CD4-positive, alpha-beta T cell treated with Interleukin-17A for 4 hours (primary cell): ENCODE data around the gene MBP.
"Not testable (repeated sequence)": the region's sequence is repeated elsewhere in the genome, so short reads cannot be mapped to it uniquely, and the experiment has no call there.

Experiments
- DNase-seq: peaks from one replicate; pipeline ENCODE4 v3.0.0-alpha.2; 2020; ENCODE audit warnings: mixed read lengths

MBP gene

DNA sequence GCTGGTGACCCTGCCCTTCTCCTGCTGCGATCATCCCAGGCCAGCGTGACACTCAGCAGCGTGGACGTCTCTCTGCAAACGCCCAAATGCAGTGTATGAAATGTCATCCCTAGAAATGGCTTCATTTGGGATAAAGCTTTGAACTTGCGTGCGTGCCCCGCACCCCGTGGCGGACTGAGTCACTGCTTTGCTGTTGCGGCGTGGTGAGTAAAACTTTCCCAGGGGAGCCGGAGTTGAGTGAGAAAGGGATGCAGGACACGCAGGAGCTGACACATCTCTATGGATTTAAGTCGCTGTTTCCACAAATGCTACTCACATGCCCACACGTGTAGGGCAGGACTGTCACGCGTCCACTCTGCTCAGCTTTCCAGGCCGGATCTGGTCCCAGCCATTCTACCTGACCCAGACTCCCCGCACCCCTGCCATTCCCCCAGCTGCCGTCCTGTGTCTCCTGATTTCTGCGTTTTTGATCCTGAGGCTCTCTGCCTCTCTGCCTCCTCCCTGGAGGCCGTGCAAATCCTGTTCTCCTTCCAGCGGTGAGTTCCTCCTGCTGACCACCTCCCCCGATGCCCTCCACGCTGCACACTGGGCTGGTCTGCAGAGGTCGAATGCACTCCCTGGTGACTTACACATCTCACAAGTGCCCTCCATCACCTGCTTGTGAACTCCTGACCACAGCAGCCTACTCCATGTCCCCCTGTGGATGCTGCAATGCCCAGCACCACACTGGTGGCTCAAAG, 88.9 kb downstream of the MBP start:
- DNase-seq, result no peak

- no peak for DNase-seq
Observed at GRCh38 chr18:77042583-77042982, 90.0 kb downstream of the MBP start.

DNA sequence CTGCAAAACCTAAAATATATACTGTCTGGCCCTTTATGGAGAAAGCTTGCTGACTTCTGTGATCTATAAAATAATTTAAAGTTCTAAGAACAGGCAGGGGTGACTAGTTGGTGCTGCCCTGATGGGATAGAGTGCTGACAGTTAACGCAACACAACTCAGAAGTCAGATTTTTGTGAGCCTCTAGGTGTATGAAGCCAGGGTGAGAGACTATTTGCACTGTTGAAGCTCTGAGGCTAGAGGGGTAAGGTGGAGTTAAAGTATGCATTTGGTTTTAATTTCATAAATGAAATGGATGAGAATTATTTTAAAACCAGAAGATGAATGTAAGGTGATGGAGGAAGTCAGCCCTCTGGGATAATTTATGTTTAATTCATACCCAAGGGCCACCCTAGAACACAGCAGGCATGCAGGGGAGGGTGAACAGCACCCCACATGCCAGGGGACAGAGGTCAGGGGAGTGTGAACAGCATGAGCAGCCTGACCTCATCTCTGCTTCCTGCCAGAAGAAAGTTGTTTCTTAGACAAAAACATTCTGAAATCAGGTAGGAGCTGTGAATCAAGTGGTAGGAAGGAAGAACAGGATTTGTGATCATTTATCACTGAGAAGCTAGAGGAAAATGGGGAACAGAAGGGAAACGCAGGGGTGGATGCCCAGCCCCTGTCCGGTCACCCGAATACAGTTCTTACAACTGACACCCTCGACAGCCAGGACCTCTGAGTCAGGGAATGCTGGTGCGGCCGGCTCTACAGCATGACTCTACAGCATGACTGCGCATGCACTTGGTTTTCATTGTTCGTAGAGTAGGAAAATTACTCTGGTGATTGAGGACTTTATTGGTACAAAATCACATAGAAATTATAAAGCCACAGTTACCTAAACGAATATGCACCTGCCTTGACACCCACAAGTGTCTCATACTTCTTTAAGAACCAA, 93.1 kb downstream of the MBP start:
- DNase-seq, result no peak

- no peak for DNase-seq
Observed at GRCh38 chr18:77038182-77038858, 94.3 kb downstream of the MBP start.

GRCh38 chr18:77037567-77037966, 95.0 kb downstream of the MBP start:
- no peak for DNase-seq

DNA sequence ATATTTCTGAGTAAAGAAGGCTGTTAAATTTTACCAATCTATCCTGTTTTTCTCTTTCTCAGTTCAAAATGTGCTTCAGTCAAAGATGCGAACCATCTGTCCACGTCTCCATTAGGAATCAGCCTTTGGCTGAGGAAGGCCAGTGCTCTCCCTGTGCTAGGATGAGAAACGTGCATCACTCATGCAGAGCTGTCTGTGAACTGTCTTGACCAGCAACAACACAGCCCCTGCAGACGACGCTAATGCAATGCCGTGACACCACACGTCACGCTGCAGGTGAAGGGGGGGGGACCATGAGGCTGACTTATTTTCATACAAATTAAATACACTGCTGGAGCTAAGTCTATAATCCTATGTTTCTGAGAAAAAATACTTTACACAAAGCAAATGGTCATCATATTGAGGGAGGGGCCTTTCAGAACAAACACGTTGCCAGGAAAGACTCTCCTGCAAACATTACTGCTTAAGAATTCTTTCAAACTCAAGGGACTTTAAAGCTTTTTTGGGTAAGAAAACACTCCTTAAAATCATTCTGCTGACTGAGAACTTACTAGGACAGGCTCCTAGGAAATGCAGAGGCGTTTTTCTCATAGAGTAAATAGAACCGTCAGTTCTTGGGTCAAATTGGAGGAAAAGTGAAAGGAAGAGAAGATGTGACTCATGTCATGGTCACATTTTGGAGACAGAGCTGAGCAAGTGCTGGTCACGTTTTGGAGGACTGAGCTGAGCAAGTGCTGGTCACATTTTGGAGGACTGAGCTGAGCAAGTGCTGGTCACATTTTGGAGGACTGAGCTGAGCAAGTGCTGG, 97.0 kb downstream of the MBP start:
- DNase-seq, result no peak

DNA sequence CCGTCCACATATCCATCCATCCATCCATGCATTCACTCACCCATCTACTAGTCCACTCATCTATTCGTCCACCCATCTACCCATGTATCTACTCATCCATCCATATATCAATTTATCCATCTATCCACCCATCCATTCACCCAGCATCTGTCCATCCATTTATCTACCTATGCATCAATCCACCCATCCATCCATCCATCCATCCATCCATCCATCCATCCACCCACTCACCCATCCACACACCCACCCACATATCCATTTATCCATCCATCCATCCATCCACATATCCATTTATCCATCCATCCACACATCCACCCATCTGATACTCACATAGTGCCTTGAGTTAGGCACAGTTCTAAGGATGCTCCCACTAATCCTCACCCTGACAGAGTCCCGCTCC, 99.0 kb downstream of the MBP start:
- DNase-seq, result no peak

GRCh38 chr18:77032181-77032701, 100.3 kb downstream of the MBP start:
- DNase-seq, result no peak

DNA sequence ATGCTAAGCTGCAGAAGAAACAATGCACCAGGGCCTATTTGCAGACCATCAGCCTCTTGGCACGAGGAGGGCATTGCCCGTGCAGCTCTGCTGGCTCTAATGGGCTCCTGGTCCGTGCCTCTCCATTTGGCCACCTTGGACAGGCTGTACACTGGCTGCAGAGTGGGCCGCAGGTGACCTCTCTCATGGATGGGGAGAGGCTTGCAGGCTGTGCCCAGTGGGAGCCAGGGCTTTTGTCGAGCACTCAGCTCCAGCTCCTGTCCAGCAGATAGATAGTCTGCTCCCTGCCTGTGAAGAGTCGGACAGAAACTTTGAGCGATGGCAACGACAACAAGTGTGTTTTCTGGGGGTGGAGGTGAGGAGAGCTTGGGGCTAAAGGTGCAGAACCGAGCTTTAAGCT, 100.9 kb downstream of the MBP start:
- no peak for DNase-seq

GRCh38 chr18:77030201-77030600, 102.4 kb downstream of the MBP start:
- DNase-seq, result no peak

- no peak for DNase-seq
Observed at GRCh38 chr18:77025831-77026363, 106.7 kb downstream of the MBP start.

- no peak for DNase-seq
Observed at GRCh38 chr18:77025123-77025522, 107.5 kb downstream of the MBP start.

DNA sequence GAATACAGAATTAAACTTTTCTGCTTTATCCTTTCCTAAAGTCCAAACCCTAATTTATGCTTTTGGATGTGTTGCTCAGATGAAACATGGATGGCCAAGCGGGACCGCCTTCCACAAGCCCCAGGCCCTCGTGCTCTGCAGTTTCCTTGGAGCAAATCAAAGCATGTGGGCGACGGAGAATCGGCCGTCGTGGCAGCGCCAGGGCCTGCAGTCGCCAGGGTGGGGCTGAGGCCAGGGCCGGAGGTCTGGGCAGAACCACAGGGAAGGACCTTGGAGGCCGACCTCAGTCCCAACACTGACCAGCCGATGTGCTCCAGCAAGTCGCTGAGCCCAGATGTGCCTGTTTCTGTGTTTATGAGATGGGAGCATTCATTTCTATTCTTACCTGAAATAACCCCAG, 108.1 kb downstream of the MBP start:
- no peak for DNase-seq

DNA sequence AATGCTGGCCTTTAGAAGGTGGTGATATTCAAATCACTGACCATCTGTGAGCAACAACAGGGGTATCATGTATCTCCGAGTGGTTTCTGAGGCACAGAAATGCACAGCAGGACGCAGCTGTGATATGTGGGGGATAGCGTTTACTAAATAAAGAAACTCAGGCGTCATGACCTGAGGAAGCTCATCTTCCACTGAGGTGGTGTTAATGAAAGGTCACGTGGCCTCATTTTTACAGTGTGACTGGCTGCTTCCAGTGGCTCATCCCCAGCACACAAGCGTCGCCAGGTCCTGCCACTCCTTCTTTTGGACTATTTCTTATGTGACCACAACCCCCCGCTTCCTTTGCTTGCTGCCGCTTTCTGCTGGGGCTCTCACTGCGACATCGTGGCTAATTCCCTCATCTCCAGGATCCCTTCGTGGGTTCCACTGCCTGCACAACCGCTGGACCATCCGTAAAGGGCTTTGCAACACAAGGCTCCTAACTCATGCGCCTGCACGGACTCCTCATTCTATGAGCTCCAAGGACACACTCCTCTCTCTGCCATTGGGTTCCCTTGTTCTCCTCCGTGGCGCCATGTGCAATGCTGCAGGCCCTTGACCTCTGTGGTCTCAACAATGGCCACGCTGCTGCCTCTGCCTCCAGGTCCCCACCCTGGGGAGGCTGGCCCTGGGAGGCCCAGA, 109.3 kb downstream of the MBP start:
- no peak for DNase-seq

- no peak for DNase-seq
Observed at GRCh38 chr18:77022556-77022955, 110.0 kb downstream of the MBP start.

- no peak for DNase-seq
Observed at GRCh38 chr18:77022116-77022515, 110.5 kb downstream of the MBP start.

GRCh38 chr18:77021478-77021877, 111.1 kb downstream of the MBP start:
- DNase-seq, result not testable (repeated sequence)

- no peak for DNase-seq
Observed at GRCh38 chr18:77021075-77021474, 111.5 kb downstream of the MBP start.

DNA sequence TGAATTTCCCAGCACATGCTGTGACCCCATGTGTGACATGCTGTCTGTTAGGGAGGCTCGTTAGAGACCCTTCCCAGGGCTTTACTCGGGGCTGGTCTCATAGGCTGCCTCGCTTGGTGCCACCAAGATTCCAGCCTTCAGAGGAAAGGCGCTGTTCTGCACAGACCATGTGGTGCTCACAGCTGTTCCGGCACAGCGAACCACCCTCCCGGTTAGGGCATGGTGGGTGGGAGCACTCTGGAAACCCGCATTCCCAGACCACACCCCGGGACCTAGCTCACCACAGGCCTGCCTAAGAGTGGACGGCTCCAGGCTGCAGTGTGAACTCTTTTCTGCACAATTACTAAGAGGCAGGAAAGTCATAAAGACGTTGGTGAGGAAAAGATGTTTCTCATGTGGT, 112.0 kb downstream of the MBP start:
- no peak for DNase-seq

GRCh38 chr18:77019641-77020040, 112.9 kb downstream of the MBP start:
- DNase-seq, result no peak

GRCh38 chr18:77018650-77019049, 113.9 kb downstream of the MBP start:
- DNase-seq, result not testable (repeated sequence)

DNA sequence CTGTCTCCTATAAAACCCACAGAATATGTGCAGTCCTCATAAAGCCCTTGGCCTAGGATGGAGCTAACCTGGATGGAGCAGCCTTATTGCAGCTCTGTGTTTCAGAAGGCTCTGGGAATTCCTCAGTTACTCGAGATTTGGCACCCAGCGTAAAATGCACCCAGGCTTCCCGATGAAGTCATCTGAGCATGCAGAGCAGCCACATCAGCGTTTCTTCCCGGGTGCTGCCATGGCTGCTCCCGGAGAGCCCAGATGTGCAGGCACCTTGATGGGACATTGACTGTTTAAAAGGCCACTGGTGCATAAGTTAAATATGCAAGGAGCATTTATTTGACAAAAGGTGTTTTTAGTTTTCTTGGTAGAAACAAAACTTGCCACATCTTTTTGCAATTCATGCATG, 115.2 kb downstream of the MBP start:
- DNase-seq, result no peak
